ENCODE data around the gene ZNF785.

DNA sequence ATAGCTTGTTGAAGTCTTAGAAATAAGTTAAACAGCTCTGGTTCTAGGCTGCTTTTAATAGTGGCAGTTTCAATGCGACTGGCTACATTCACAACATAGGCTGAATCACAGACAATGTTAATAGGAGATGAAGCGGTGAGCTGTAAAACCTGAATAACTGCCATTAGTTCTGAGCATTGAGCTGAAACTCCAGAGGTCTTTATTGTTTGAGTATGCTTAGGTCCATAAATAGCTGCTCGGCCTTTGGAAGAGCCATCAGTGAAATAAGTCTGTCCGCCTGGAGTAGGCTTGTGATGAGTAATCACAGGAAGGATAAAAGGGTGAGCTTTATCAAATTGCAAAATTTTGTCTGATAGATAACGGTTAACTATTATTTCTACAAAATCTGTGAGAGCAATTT lies 34.1 kb upstream of the ZNF785 start:
- TF ChIP-seq MYC (IDR thresholded peaks at IDR 0.05; ENCODE audit: low read depth, low read length): no peak
- no peak for TF ChIP-seq POLR2A (IDR thresholded peaks at IDR 0.05; ENCODE audit: low read depth, low read length)
